Hepatocyte (in vitro differentiated cells): ENCODE results near the gene PITHD1. TPM values are rescaled to one million over a fixed set of nuclear protein-coding genes. Genes with fewer than 3 reads are reported as not detected.

Source experiments
- DNase-seq: peaks from one replicate; pipeline ENCODE4 v3.0.0-alpha.2; 2016; ENCODE audit warnings: low spot score
- H2AFZ ChIP-seq: fragments of 200-600 bp; sonication (generic); 2 replicates; pipeline ENCODE4 v1.6.0; 2016; ENCODE audit warnings: antibody characterized with exemption, mild to moderate bottlenecking
- H3K27ac ChIP-seq: fragments of 200-600 bp; sonication (generic); 2 replicates; pipeline ENCODE4 v1.5.1; 2016; ENCODE audit warnings: mild to moderate bottlenecking
- H3K27me3 ChIP-seq: fragments of 200-600 bp; sonication (generic); 2 replicates; pipeline ENCODE4 v1.6.1; 2016
- H3K36me3 ChIP-seq: fragments of 200-600 bp; sonication (generic); replicated peaks from 2 replicates; pipeline ENCODE4 v1.5.1; 2016; ENCODE audit warnings: low read depth; ENCODE audit not compliant: insufficient read depth
- H3K4me1 ChIP-seq: fragments of 200-600 bp; sonication (generic); 2 replicates; pipeline ENCODE4 v1.5.1; 2016; ENCODE audit warnings: mild to moderate bottlenecking, moderate library complexity; ENCODE audit not compliant: insufficient read depth
- H3K4me2 ChIP-seq: fragments of 200-600 bp; sonication (generic); 2 replicates; pipeline ENCODE4 v1.6.0; 2016
- H3K4me3 ChIP-seq: fragments of 200-600 bp; sonication (generic); 2 replicates; pipeline ENCODE4 v1.5.1; 2016; ENCODE audit warnings: mild to moderate bottlenecking
- H3K79me2 ChIP-seq: fragments of 200-600 bp; sonication (generic); 2 replicates; pipeline ENCODE4 v1.6.0; 2017; ENCODE audit warnings: mild to moderate bottlenecking
- H3K9me2 ChIP-seq: fragments of 200-600 bp; sonication (generic); replicated peaks from 2 replicates; pipeline ENCODE4 v1.6.0; 2017; ENCODE audit warnings: mild to moderate bottlenecking; ENCODE audit not compliant: insufficient read depth
- H3K9me3 ChIP-seq: fragments of 200-600 bp; sonication (generic); 2 replicates; pipeline ENCODE4 v1.5.1; 2016; ENCODE audit warnings: low read depth, mild to moderate bottlenecking
- H4K20me1 ChIP-seq: fragments of 200-600 bp; sonication (generic); 2 replicates; pipeline ENCODE4 v1.6.0; 2016; ENCODE audit warnings: mild to moderate bottlenecking; ENCODE audit not compliant: insufficient read depth, poor library complexity, severe bottlenecking
- CTCF ChIP-seq: fragments of 200-600 bp; sonication (generic); IDR thresholded peaks from 2 replicates; pipeline ENCODE4 v1.5.1; 2016; ENCODE audit warnings: antibody characterized with exemption, mild to moderate bottlenecking; ENCODE audit not compliant: poor library complexity
- EZH2 ChIP-seq: fragments of 200-600 bp; sonication (generic); IDR thresholded peaks from 2 replicates; pipeline ENCODE4 v1.6.1; 2016; ENCODE audit warnings: antibody characterized with exemption, mild to moderate bottlenecking, borderline replicate concordance
- EZH2phosphoT487 ChIP-seq: fragments of 200-600 bp; sonication (generic); IDR thresholded peaks from one replicate; pipeline ENCODE4 v1.6.1; 2018; ENCODE audit warnings: antibody characterized with exemption, mild to moderate bottlenecking, low read depth, moderate library complexity; ENCODE audit not compliant: unreplicated experiment, severe bottlenecking
- WGBS: methylation state at CpG from one replicate; pipeline ENCODE4 v1.1.6; 2016; ENCODE audit warnings: low lambda C conversion rate; ENCODE audit errors: missing lambda C conversion rate; 5-methylcytosine and 5-hydroxymethylcytosine counted together
- polyA plus RNA-seq: library from polyadenylated mRNA; unstranded; fragments of >200 nt; fragmentation: Nextera tagmentation; extraction: Ambion mirVana; gene quantifications from 2 replicates; pipeline ENCODE4 v1.2.1, GENCODE V29; 2016
- total RNA-seq: library from RNA; depleted of rRNA; stranded (reverse); fragments of >200 nt; gene quantifications from 2 replicates; pipeline ENCODE4 v1.2.3, GENCODE V29; 2014

Gene PITHD1
- total and polyA plus RNA-seq, 2 experiments from 2014 or later = 29.3 to 49.4 TPM

DNA sequence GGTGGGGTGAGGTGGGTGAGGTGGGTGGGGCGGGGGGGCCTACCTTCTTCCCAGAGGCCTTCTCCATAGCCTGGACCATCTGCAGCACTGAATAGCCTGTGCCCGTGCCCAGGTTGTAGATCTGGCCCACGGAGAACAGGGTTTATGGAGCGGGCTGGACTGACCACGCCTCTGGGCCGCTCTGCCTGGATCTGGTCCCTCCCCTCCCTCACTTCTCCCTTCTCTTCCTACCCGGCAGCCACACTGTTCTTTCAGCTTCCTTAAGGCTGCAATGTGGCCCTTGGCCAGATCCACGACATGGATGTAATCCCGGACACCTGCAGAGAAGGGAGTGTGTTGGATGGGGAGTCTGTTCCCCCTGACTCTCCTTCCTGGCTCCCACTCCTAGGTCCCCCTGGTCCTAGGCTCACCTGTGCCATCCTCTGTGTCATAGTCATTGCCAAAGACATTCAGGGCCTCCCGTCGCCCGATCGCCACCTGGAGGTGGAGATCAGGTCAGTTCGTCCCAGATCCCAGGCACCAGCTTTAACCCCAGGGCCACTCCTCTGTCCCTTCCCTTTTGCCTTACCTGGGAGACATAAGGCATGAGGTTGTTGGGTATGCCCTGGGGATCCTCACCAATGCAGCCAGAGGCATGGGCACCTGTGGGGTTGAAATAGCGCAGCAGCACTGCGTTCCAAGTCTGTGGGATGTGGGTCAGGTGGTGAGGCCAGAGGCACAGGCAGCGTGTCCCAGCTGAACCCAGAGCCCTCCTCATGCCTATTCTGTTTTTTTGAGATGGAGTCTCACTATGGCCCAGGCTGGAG, 18.5 kb downstream of the PITHD1 start:
- no peaks in the 10 kb centered on the region for H4K20me1 ChIP-seq
- H3K79me2 ChIP-seq = peaks cover 27% of the 10 kb centered on the region
- H2AFZ ChIP-seq = no peak overlapping the region
- H3K36me3 ChIP-seq = no peaks in the 10 kb centered on the region
- peaks cover 18% of the 10 kb centered on the region for H3K4me1 ChIP-seq
- no peak overlapping the region for H3K4me2 ChIP-seq
- no peaks in the 10 kb centered on the region for H3K9me2 ChIP-seq
- WGBS = 82% methylated on average over 17 of the region's 17 CpGs
- H3K9me3 ChIP-seq = no peaks in the 10 kb centered on the region
- no peak overlapping the region for H3K4me3 ChIP-seq
- TF ChIP-seq EZH2 (no peak), CTCF (no peak), EZH2phosphoT487 (no peak)
- H3K27ac ChIP-seq = no peak overlapping the region
- DNase-seq = no peak
- no peaks in the 10 kb centered on the region for H3K27me3 ChIP-seq

GRCh38 chr1:23797478-23798448, 19.5 kb downstream of the PITHD1 start:
- H3K36me3 ChIP-seq = no peaks in the 10 kb centered on the region
- H3K4me1 ChIP-seq = peaks cover 24% of the 10 kb centered on the region

GRCh38 chr1:23798662-23799142, 20.5 kb downstream of the PITHD1 start:
- no peaks in the 10 kb centered on the region for H3K9me3 ChIP-seq
- TF ChIP-seq CTCF (no peak), EZH2 (no peak), EZH2phosphoT487 (no peak)
- no peaks in the 10 kb centered on the region for H4K20me1 ChIP-seq
- no peak for DNase-seq
- peaks cover 7% of the 10 kb centered on the region for H3K79me2 ChIP-seq
- H3K27me3 ChIP-seq = no peaks in the 10 kb centered on the region
- H3K9me2 ChIP-seq = no peaks in the 10 kb centered on the region
- peak overlapping the region; percentile 93 for H3K4me2 ChIP-seq
- no peak overlapping the region for H2AFZ ChIP-seq
- no peak overlapping the region for H3K4me3 ChIP-seq
- no peaks in the 10 kb centered on the region for H3K36me3 ChIP-seq
- H3K4me1 ChIP-seq = peaks cover 19% of the 10 kb centered on the region
- 92% methylated on average over 9 of the region's 12 CpGs for WGBS
- H3K27ac ChIP-seq = peak overlapping the region; percentile 99

More at GRCh38 chr1:23797478-23798448, 19.5 kb downstream of the PITHD1 start:
- Histone ChIP-seq H4K20me1 (no peaks in the 10 kb centered on the region), H3K27me3 (no peaks in the 10 kb centered on the region), H3K4me2 (peak overlapping the region; percentile 93), H3K9me3 (no peaks in the 10 kb centered on the region), H3K9me2 (no peaks in the 10 kb centered on the region), H2AFZ (no peak overlapping the region), H3K79me2 (peaks cover 16% of the 10 kb centered on the region), H3K27ac (peak overlapping the region; percentile 99), H3K4me3 (no peak overlapping the region)
- TF ChIP-seq EZH2 (no peak), EZH2phosphoT487 (no peak), CTCF (no peak)
- no peak for DNase-seq
- WGBS = 89% methylated on average over 20 of the region's 20 CpGs
